OCI-LY1 (cell line): ENCODE data around the gene HLA-DQB1.

Experiments
- H2AFZ ChIP-seq: fragments of 200-600 bp; sonication (generic), shearing (Covaris generic); 2 replicates; pipeline ENCODE4 v1.6.0; 2014; ENCODE audit warnings: antibody characterized with exemption, mild to moderate bottlenecking, low read length
- H3F3A ChIP-seq: fragments of 200-600 bp; sonication (generic), shearing (Covaris generic); 2 replicates; pipeline ENCODE4 v1.6.0; 2014; ENCODE audit warnings: mild to moderate bottlenecking, antibody characterized with exemption, low read length, moderate library complexity; ENCODE audit not compliant: insufficient read depth
- H3K27ac ChIP-seq: fragments of 200-600 bp; sonication (generic); 2 replicates; pipeline ENCODE4 v1.5.1; 2014; ENCODE audit warnings: low read length, mixed run types, mild to moderate bottlenecking, low read depth; ENCODE audit not compliant: poor library complexity, severe bottlenecking
- H3K27me3 ChIP-seq: fragments of 200-600 bp; sonication (generic); 2 replicates; pipeline ENCODE4 v1.6.0; 2014; ENCODE audit warnings: antibody characterized with exemption, mild to moderate bottlenecking, low read length, moderate library complexity; ENCODE audit not compliant: insufficient read depth
- H3K36me3 ChIP-seq: fragments of 200-600 bp; sonication (generic); 2 replicates; pipeline ENCODE4 v1.6.1; 2014; ENCODE audit warnings: mild to moderate bottlenecking, antibody characterized with exemption, low read length, moderate library complexity, mixed read lengths; ENCODE audit not compliant: insufficient read depth
- H3K4me1 ChIP-seq: fragments of 200-600 bp; sonication (generic); 2 replicates; pipeline ENCODE4 v1.5.1; 2014; ENCODE audit warnings: mild to moderate bottlenecking, low read length, moderate library complexity; ENCODE audit not compliant: insufficient read depth, severe bottlenecking
- H3K4me2 ChIP-seq: fragments of 200-600 bp; sonication (generic), shearing (Covaris generic); 2 replicates; pipeline ENCODE4 v1.6.1; 2014; ENCODE audit warnings: low read length
- H3K4me3 ChIP-seq: fragments of 200-600 bp; sonication (generic); 2 replicates; pipeline ENCODE4 v1.5.1; 2014; ENCODE audit warnings: low read length, low read depth, mild to moderate bottlenecking, mixed read lengths; ENCODE audit not compliant: poor library complexity, severe bottlenecking
- H3K79me2 ChIP-seq: fragments of 200-600 bp; shearing (Covaris generic); 2 replicates; pipeline ENCODE4 v1.6.1; 2016; ENCODE audit warnings: mixed run types, low read length, mixed read lengths; ENCODE audit not compliant: insufficient read depth
- H3K9ac ChIP-seq: fragments of 200-600 bp; sonication (generic), shearing (Covaris generic); 2 replicates; pipeline ENCODE4 v1.6.1; 2014; ENCODE audit warnings: mild to moderate bottlenecking, low read length, mixed read lengths
- H3K9me2 ChIP-seq: fragments of 200-600 bp; sonication (generic), shearing (Covaris generic); 2 replicates; pipeline ENCODE4 v1.6.1; 2014; ENCODE audit warnings: low read depth, mild to moderate bottlenecking, low read length, mixed read lengths
- H3K9me3 ChIP-seq: fragments of 200-600 bp; shearing (Covaris generic); 2 replicates; pipeline ENCODE4 v1.6.1; 2014; ENCODE audit warnings: low read length, mixed read lengths
- H4K20me1 ChIP-seq: fragments of 200-600 bp; sonication (generic), shearing (Covaris generic); 2 replicates; pipeline ENCODE4 v1.6.0; 2016; ENCODE audit warnings: mild to moderate bottlenecking, low read length; ENCODE audit not compliant: insufficient read depth
- EZH2 ChIP-seq: fragments of 200-600 bp; sonication (generic), shearing (Covaris generic); IDR thresholded peaks from 2 replicates; pipeline ENCODE4 v1.8.0; 2017; ENCODE audit warnings: borderline replicate concordance, mixed run types, mild to moderate bottlenecking, antibody characterized with exemption, low read length, moderate library complexity, mixed read lengths
- TF ChIP-seq, protein P1 (sequence below): fragments of 200-600 bp; sonication (generic), shearing (Covaris generic); IDR thresholded peaks from 2 replicates; pipeline ENCODE4 v1.5.1; 2017; ENCODE audit warnings: mild to moderate bottlenecking, antibody characterized with exemption, low read length, moderate library complexity, mixed read lengths

Gene HLA-DQB1

DNA sequence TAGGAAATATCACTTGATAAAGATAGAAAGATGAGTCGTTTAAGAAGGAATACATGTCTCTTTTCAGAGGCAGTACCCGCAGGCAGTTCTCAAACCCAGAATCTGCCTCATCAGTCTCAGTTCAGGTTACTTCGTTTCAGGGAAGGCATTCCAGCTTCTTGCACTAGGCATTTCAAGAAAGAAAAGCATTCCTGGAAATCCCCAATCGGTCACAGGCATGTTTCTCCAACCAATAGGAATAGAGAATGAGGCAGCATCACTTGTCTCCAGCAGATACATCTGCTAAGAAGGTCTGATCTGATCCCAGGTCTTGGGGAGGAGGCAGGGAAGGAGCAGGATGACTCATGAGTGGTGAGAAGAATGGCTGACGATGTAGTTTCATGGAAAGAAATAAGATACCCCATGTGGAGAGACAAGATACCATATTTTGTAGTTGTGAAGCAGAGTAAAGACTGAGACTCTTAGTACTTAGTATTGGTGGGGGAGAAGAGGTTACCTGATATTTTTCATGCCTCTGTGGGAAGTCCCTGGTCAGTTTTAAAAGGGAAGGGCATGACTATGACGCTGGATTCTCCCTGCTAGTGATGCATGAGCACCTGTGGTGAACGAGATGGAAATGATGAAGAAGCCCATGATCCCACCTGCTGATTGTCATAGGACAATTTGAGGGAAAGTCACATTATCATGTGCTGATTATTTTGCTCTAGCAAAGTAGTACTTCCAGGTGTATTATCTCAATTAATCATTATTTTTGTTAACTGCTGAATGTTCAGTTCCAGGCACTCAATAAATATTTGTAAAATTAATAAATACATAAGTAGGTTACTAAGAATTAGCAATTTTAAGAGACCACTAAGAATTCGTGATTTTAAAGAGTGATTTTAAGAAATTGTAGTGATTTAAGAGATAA lies 56.5 kb downstream of the HLA-DQB1 start:
- no peaks in the 10 kb centered on the region for H3F3A ChIP-seq
- no peak overlapping the region for H3K4me3 ChIP-seq
- H3K36me3 ChIP-seq: no peaks in the 10 kb centered on the region
- H3K9me2 ChIP-seq: no peaks in the 10 kb centered on the region
- TF ChIP-seq, protein P1, sequence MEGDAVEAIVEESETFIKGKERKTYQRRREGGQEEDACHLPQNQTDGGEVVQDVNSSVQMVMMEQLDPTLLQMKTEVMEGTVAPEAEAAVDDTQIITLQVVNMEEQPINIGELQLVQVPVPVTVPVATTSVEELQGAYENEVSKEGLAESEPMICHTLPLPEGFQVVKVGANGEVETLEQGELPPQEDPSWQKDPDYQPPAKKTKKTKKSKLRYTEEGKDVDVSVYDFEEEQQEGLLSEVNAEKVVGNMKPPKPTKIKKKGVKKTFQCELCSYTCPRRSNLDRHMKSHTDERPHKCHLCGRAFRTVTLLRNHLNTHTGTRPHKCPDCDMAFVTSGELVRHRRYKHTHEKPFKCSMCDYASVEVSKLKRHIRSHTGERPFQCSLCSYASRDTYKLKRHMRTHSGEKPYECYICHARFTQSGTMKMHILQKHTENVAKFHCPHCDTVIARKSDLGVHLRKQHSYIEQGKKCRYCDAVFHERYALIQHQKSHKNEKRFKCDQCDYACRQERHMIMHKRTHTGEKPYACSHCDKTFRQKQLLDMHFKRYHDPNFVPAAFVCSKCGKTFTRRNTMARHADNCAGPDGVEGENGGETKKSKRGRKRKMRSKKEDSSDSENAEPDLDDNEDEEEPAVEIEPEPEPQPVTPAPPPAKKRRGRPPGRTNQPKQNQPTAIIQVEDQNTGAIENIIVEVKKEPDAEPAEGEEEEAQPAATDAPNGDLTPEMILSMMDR: no peak
- TF ChIP-seq EZH2: no peak
- H3K27me3 ChIP-seq: no peaks in the 10 kb centered on the region
- H3K9ac ChIP-seq: no peak overlapping the region
- H2AFZ ChIP-seq: no peak overlapping the region
- no peak overlapping the region for H3K4me2 ChIP-seq
- H3K27ac ChIP-seq: no peak overlapping the region
- H3K79me2 ChIP-seq: no peaks in the 10 kb centered on the region
- H4K20me1 ChIP-seq: no peaks in the 10 kb centered on the region
- no peaks in the 10 kb centered on the region for H3K4me1 ChIP-seq
- no peaks in the 10 kb centered on the region for H3K9me3 ChIP-seq
